H9 (cell line): ENCODE measurements around the gene COL8A1. TPM values are rescaled to one million over a fixed set of nuclear protein-coding genes. Genes with fewer than 3 reads are reported as not detected.

Experiments used
- DNase-seq: peaks from one replicate; pipeline ENCODE4 v3.0.0-alpha.2; 2017
- H2AFZ ChIP-seq: one replicate; pipeline ENCODE4 v1.6.1; 2013; ENCODE audit warnings: mild to moderate bottlenecking, low read length, control low read depth, moderate library complexity
- H2AK5ac ChIP-seq: 2 replicates; pipeline ENCODE4 v1.6.1; 2013; ENCODE audit warnings: low read length, control low read depth, mixed read lengths; ENCODE audit not compliant: insufficient read length
- H2BK120ac ChIP-seq: one replicate; pipeline ENCODE4 v1.6.1; 2013; ENCODE audit warnings: low read depth, mild to moderate bottlenecking, low read length, control low read depth, inconsistent platforms; ENCODE audit not compliant: poor library complexity, severe bottlenecking
- H2BK12ac ChIP-seq: 2 replicates; pipeline ENCODE4 v1.6.1; 2013; ENCODE audit warnings: low read length, control low read depth, mixed read lengths, low read depth; ENCODE audit not compliant: insufficient read length
- H2BK15ac ChIP-seq: 2 replicates; pipeline ENCODE4 v1.6.1; 2013; ENCODE audit warnings: low read depth, low read length, control low read depth
- H2BK20ac ChIP-seq: one replicate; pipeline ENCODE4 v1.6.1; 2013; ENCODE audit warnings: low read depth, mild to moderate bottlenecking, low read length, control low read depth, inconsistent platforms; ENCODE audit not compliant: poor library complexity, severe bottlenecking
- H2BK5ac ChIP-seq: 2 replicates; pipeline ENCODE4 v1.6.1; 2013; ENCODE audit warnings: low read length, control low read depth, mixed read lengths; ENCODE audit not compliant: insufficient read length
- H3K14ac ChIP-seq: 2 replicates; pipeline ENCODE4 v1.6.1; 2013; ENCODE audit warnings: low read length, control low read depth; ENCODE audit not compliant: insufficient read depth
- H3K18ac ChIP-seq: 2 replicates; pipeline ENCODE4 v1.6.1; 2013; ENCODE audit warnings: low read depth, mild to moderate bottlenecking, mixed read lengths, low read length, control low read depth; ENCODE audit not compliant: insufficient read length
- H3K23ac ChIP-seq: 2 replicates; pipeline ENCODE4 v1.6.1; 2013; ENCODE audit warnings: low read length, control low read depth, mixed read lengths, low read depth; ENCODE audit not compliant: insufficient read length
- H3K23me2 ChIP-seq: 2 replicates; pipeline ENCODE4 v1.6.1; 2013; ENCODE audit warnings: low read depth, mild to moderate bottlenecking, mixed read lengths, low read length, control low read depth; ENCODE audit not compliant: insufficient read length, poor library complexity, severe bottlenecking
- H3K27ac ChIP-seq: 2 replicates; pipeline ENCODE4 v1.5.1; 2013; ENCODE audit warnings: low read length, control low read depth, mixed read lengths, low read depth; ENCODE audit not compliant: insufficient read length
- H3K27me3 ChIP-seq: 2 replicates; pipeline ENCODE4 v1.6.1; 2013; ENCODE audit warnings: low read length, control low read depth, inconsistent platforms; ENCODE audit not compliant: insufficient read depth
- H3K4ac ChIP-seq: 2 replicates; pipeline ENCODE4 v1.6.1; 2013; ENCODE audit warnings: low read depth, mild to moderate bottlenecking, control low read depth, inconsistent platforms, low read length, moderate library complexity
- H3K4me1 ChIP-seq: 2 replicates; pipeline ENCODE4 v1.6.1; 2013; ENCODE audit warnings: low read length, control low read depth, inconsistent platforms; ENCODE audit not compliant: insufficient read depth
- H3K4me2 ChIP-seq: 2 replicates; pipeline ENCODE4 v1.6.1; 2013; ENCODE audit warnings: low read length, control low read depth, mixed read lengths; ENCODE audit not compliant: insufficient read length, insufficient read depth
- H3K56ac ChIP-seq: 2 replicates; pipeline ENCODE4 v1.6.1; 2013; ENCODE audit warnings: low read depth, mild to moderate bottlenecking, mixed read lengths, low read length, control low read depth; ENCODE audit not compliant: insufficient read length
- H3K79me1 ChIP-seq: 2 replicates; pipeline ENCODE4 v1.6.1; 2013; ENCODE audit warnings: low read depth, mild to moderate bottlenecking, moderate library complexity, low read length, control low read depth, inconsistent platforms; ENCODE audit not compliant: insufficient read depth, poor library complexity, severe bottlenecking
- H3K79me2 ChIP-seq: 2 replicates; pipeline ENCODE4 v1.6.1; 2013; ENCODE audit warnings: low read length, control low read depth, inconsistent platforms; ENCODE audit not compliant: insufficient read depth
- H3K9ac ChIP-seq: 2 replicates; pipeline ENCODE4 v1.6.1; 2013; ENCODE audit warnings: low read length, control low read depth, mixed read lengths; ENCODE audit not compliant: insufficient read length; ENCODE audit errors: extremely low read depth
- H3K9me3 ChIP-seq: one replicate; pipeline ENCODE4 v1.6.1; 2013; ENCODE audit warnings: low read depth, low read length, inconsistent platforms; ENCODE audit not compliant: control insufficient read depth
- H3T11ph ChIP-seq: one replicate; pipeline ENCODE4 v1.6.1; 2013; ENCODE audit warnings: mild to moderate bottlenecking, low read length, control low read depth, inconsistent platforms
- H4K20me1 ChIP-seq: one replicate; pipeline ENCODE4 v1.6.1; 2013; ENCODE audit not compliant: control insufficient read depth, insufficient read length, insufficient read depth
- H4K5ac ChIP-seq: 2 replicates; pipeline ENCODE4 v1.6.1; 2013; ENCODE audit warnings: low read depth, mild to moderate bottlenecking, mixed read lengths, low read length, control low read depth; ENCODE audit not compliant: insufficient read length
- H4K8ac ChIP-seq: replicated peaks from 2 replicates; pipeline ENCODE4 v1.6.1; 2013; ENCODE audit warnings: low read length, control low read depth, mixed read lengths, low read depth; ENCODE audit not compliant: insufficient read length
- H4K91ac ChIP-seq: 2 replicates; pipeline ENCODE4 v1.6.1; 2013; ENCODE audit warnings: low read depth, mild to moderate bottlenecking, moderate library complexity, mixed read lengths, low read length, control low read depth; ENCODE audit not compliant: insufficient read length
- H3K27ac Mint-ChIP-seq, 3 experiments: 2 replicates in 2 of 3; 3 replicates in 1 of 3; pipeline ENCODE4 v1.8.0; 2020 to 2021; ENCODE audit warnings: mixed read lengths in 3 of 3, mild to moderate bottlenecking in 1 of 3, moderate library complexity in 1 of 3
- H3K27me3 Mint-ChIP-seq: 2 replicates; pipeline ENCODE4 v1.8.0; 2021; ENCODE audit warnings: low read depth, mild to moderate bottlenecking, moderate library complexity, mixed read lengths
- H3K36me3 Mint-ChIP-seq, 3 experiments: 2 replicates in 2 of 3; 3 replicates in 1 of 3; pipeline ENCODE4 v1.8.0; 2020 to 2021; ENCODE audit warnings: low read depth in 3 of 3, mixed read lengths in 3 of 3; ENCODE audit not compliant: insufficient read depth in 1 of 3
- H3K4me1 Mint-ChIP-seq, 2 experiments: 2 replicates each; pipeline ENCODE4 v1.8.0; 2020; ENCODE audit warnings: mixed read lengths in 2 of 2
- H3K4me3 Mint-ChIP-seq, 2 experiments: 2 replicates in 1 of 2; 3 replicates in 1 of 2; pipeline ENCODE4 v1.8.0; 2020 to 2021; ENCODE audit warnings: mild to moderate bottlenecking in 2 of 2, mixed read lengths in 2 of 2, moderate library complexity in 1 of 2
- H3K9me3 Mint-ChIP-seq, 2 experiments: 2 replicates in 1 of 2; 3 replicates in 1 of 2; pipeline ENCODE4 v1.8.0; 2020; ENCODE audit warnings: mild to moderate bottlenecking in 2 of 2, mixed read lengths in 2 of 2, moderate library complexity in 1 of 2
- WGBS: extraction: QIAGEN DNeasy Blood & Tissue Kit; methylation state at CpG from one replicate; pipeline ENCODE4 v1.1.7; 2013; ENCODE audit warnings: missing lambda C conversion rate, low lambda C conversion rate, mixed read lengths; ENCODE audit not compliant: insufficient read length; ENCODE audit errors: extremely low coverage; 5-methylcytosine and 5-hydroxymethylcytosine counted together
- total RNA-seq: library from RNA; stranded (reverse); gene quantifications from 2 replicates; pipeline ENCODE4 v1.2.1, GENCODE V29; 2021
- TF ChIP-seq, protein P1 (sequence below): fragments of 200-600 bp; sonication (generic); conservative IDR thresholded peaks from 3 replicates; pipeline ENCODE4 v1.8.0; 2021; ENCODE audit warnings: antibody characterized with exemption, mild to moderate bottlenecking

The COL8A1 gene
- total RNA-seq, 1 experiment from 2014 or later, result 0.17 TPM

DNA sequence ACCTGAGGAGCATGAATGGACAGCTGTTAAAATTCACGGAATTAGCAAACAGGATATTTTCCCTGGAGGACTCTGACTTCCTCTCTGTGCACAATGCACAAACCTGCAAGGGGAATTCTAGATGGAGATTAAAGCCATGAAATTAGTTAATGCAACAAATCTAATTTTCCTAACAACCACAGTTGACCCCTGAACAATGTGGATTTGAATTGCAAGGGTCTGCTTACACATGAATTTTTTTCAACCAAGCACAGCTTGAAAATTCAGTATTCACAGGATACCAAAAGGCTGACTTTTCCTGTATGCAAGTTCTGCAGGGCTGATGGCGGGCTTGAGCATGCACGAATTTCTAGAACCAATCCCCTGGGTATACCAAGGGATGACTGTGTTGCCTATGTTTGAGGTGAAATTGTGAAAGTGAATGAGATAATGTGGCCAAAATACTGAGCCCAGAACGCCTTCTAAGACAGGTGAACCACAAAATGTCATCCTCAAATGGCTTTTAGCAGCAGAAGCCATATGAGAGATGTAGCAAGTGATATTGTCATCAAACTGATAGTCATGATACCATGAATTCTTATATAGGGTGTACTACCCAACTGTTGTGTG is 52.5 kb downstream of the COL8A1 start:
- Histone ChIP-seq H4K8ac (no peak overlapping the region), H3K18ac (no peak overlapping the region), H2BK120ac (no peak overlapping the region), H3K23me2 (no peaks in the 10 kb centered on the region), H3K79me2 (no peaks in the 10 kb centered on the region), H3K4me1 (no peaks in the 10 kb centered on the region; the same call in 1 of the 2 replicates), H3K79me1 (no peaks in the 10 kb centered on the region), H3K4me2 (no peak overlapping the region), H3K56ac (no peak overlapping the region), H3K23ac (no peak overlapping the region), H3K27me3 (no peaks in the 10 kb centered on the region), H4K20me1 (no peaks in the 10 kb centered on the region), H3K9me3 (no peaks in the 10 kb centered on the region), H3K27ac (no peak overlapping the region), H2BK12ac (no peak overlapping the region), H2BK15ac (no peak overlapping the region), H4K91ac (no peak overlapping the region), H2AFZ (no peak overlapping the region), H3K14ac (no peak overlapping the region), H3K9ac (no peak overlapping the region), H2AK5ac (no peak overlapping the region), H3K4ac (no peak overlapping the region), H3T11ph (no peak overlapping the region), H2BK5ac (no peak overlapping the region), H2BK20ac (no peak overlapping the region), H4K5ac (no peak overlapping the region)
- Mint-ChIP-seq H3K36me3 (no peaks in the 10 kb centered on the region), H3K4me3 (no peak overlapping the region), H3K9me3 (no peaks in the 10 kb centered on the region), H3K27ac (no peak overlapping the region), H3K27me3 (no peaks in the 10 kb centered on the region), H3K4me1 (no peaks in the 10 kb centered on the region)
- TF ChIP-seq, protein P1, sequence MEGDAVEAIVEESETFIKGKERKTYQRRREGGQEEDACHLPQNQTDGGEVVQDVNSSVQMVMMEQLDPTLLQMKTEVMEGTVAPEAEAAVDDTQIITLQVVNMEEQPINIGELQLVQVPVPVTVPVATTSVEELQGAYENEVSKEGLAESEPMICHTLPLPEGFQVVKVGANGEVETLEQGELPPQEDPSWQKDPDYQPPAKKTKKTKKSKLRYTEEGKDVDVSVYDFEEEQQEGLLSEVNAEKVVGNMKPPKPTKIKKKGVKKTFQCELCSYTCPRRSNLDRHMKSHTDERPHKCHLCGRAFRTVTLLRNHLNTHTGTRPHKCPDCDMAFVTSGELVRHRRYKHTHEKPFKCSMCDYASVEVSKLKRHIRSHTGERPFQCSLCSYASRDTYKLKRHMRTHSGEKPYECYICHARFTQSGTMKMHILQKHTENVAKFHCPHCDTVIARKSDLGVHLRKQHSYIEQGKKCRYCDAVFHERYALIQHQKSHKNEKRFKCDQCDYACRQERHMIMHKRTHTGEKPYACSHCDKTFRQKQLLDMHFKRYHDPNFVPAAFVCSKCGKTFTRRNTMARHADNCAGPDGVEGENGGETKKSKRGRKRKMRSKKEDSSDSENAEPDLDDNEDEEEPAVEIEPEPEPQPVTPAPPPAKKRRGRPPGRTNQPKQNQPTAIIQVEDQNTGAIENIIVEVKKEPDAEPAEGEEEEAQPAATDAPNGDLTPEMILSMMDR, result no peak
- no CpG with 5 or more reads among the region's 4 CpGs for WGBS
- no peak for DNase-seq
